ENCODE data around the gene PRPSAP1.

DNA sequence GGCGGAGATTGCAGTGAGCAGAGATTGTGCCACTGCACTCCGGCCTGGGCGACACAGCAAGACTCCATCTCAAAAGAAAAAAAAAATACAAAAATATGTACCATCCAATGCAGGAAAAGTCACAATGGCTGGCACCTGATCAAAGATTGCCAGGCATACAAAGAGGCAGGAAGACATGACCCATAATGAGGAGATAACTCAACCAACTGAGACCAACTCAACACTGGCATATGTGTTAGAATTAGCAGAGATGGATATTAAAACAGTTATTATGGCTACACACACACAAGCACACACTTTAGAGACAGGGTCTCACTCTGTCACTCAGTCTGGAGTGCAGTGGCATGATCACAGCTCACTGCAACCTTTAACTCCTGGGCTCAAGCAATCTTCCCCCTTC, 56.3 kb downstream of the PRPSAP1 start:
- TF ChIP-seq, protein P1, sequence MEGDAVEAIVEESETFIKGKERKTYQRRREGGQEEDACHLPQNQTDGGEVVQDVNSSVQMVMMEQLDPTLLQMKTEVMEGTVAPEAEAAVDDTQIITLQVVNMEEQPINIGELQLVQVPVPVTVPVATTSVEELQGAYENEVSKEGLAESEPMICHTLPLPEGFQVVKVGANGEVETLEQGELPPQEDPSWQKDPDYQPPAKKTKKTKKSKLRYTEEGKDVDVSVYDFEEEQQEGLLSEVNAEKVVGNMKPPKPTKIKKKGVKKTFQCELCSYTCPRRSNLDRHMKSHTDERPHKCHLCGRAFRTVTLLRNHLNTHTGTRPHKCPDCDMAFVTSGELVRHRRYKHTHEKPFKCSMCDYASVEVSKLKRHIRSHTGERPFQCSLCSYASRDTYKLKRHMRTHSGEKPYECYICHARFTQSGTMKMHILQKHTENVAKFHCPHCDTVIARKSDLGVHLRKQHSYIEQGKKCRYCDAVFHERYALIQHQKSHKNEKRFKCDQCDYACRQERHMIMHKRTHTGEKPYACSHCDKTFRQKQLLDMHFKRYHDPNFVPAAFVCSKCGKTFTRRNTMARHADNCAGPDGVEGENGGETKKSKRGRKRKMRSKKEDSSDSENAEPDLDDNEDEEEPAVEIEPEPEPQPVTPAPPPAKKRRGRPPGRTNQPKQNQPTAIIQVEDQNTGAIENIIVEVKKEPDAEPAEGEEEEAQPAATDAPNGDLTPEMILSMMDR (IDR thresholded peaks at IDR 0.05 in 4 of 5, conservative IDR thresholded peaks at IDR 0.05 in 1 of 5), result no peak
- no peak for TF ChIP-seq POLR2A (IDR thresholded peaks at IDR 0.05)
